Activated CD4-positive, alpha-beta T cell treated with anti-CD3 and anti-CD28 coated beads for 4 hours (primary cell): ENCODE data around the gene SLC5A10.

ENCODE experiments used
- DNase-seq, 2 donors: peaks; one replicate each; pipeline ENCODE4 v3.0.0-alpha.2; 2020

The SLC5A10 gene

DNA sequence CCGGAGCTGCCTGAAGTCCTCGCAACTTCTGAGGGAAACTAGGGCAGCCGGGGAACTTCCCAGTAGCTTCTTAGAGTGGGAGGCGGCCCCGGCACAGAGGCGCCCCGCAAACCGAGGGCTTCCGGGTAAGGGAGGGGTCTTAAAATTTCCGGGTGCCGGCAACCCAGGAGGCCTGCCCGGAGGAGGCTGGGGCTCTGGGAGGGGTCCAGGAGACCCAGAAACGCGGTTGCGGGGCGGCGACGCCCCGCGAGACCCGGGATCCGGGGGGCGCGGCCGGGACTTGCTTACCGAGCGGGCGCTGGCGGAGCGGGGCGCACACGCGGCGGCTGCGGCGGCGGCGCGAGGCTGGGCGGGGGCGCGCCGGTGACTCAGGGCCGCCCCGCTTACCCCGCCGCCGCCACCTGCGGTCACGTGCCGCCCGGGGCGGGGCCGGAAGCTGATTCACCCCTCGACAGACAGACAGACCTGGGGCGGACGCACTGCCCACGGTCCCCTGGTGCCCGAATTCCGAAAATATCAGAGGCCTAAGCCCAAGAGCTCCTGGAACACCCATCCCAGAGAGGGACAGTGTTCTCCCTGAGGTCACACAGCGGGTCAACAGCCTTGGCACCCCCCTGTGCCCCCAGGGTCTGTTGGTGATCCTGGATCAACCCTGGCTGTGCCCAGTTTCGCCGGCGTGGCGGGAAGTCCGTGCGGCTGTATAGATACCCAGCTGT lies 52.6 kb downstream of the SLC5A10 start, which contains the start of gene FAM83G:
FAM83G (minus strand) TSS at position 344 of the 716 bp plus-strand sequence. CDS start 723 bp downstream, outside the sequence.
- peak; percentile 91 to 92 for DNase-seq

- no peak for DNase-seq
Observed at GRCh38 chr17:19005137-19005773, 53.3 kb downstream of the SLC5A10 start.

- DNase-seq, result no peak
Observed at GRCh38 chr17:19005789-19006430, 53.9 kb downstream of the SLC5A10 start.

GRCh38 chr17:19006698-19007097 lies 54.7 kb downstream of the SLC5A10 start:
- no peak for DNase-seq

DNA sequence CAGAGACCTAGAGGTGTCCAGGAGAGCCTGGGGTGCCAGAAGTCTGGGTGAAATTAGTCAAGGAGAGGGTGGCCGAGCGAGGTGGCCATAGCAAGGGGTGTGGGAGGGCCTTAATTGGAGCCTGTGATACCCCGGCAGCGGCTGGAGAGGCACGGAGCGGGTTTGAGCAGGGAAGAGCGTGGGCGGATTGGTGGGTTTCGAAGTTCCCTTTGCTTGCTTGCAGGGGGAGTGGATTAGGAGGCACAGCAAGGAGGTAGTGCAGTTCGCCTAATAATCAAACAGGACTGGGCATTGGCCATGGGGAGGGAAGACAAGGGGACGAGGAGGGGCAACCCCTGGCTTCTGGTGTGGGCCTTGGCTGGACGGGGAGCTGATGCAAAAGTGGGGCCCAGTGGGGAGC lies 58.0 kb downstream of the SLC5A10 start:
- DNase-seq, result no peak

DNA sequence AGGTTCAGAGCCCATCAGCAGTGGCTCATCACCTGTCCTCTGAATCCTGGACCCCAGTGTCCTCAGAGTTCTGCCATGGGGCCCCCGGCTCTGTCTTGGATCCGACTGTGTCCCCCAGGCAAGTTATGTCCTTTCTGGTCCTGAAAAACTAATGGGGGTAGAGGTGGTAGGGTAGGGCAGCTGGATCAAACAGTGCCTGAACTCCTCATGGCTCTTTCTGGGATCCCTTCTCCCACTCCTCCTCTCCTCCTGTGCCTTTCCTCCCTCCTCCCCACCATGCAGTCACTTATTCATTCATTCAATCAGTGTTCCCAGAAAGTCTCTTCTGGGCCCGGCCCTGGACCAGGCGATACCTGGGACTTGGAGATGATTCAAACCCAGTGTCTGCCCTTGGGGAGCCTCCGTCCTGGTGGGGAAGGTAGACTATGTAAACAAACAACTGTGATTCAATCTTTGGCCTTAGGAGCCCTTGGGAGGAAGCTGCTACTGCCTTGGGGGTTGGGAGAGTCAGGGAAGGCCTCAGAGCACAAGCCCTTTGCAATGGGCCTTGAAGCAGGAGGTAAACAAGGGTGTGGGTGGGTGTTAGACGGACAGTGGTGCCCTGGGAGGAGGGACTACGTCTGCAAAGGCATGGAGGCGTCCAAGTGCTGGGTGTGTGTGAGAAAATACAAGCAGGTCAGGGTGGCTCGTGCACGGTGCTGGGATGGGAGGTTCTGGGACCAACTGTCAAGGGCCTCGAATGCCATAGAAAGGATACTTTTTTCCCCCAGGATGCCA lies 59.0 kb downstream of the SLC5A10 start:
- no peak for DNase-seq

GRCh38 chr17:19011581-19011980 lies 59.6 kb downstream of the SLC5A10 start:
- DNase-seq, result no peak

GRCh38 chr17:19012171-19013080 lies 60.5 kb downstream of the SLC5A10 start:
- DNase-seq, result no peak

DNA sequence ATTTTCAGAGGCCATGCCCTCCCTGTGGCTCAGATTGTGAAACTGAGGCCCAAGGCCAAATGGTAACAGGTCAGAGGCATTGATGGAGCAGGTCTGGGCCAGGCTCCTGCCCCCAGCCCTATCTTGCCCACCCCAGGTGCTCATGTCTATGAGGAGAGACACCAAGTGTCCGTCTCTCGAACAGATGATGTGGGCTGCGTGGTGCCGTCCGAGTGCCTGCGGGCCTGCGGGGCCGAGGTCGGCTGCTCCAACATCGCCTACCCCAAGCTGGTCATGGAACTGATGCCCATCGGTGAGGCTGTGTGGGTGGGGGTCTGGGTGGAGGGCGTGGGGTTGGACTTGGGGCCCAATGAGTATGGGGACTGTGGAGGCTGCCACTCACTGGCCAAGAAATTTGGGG lies 61.3 kb downstream of the SLC5A10 start:
- DNase-seq, result no peak

GRCh38 chr17:19013806-19014627 lies 62.1 kb downstream of the SLC5A10 start:
- DNase-seq, result no peak

DNA sequence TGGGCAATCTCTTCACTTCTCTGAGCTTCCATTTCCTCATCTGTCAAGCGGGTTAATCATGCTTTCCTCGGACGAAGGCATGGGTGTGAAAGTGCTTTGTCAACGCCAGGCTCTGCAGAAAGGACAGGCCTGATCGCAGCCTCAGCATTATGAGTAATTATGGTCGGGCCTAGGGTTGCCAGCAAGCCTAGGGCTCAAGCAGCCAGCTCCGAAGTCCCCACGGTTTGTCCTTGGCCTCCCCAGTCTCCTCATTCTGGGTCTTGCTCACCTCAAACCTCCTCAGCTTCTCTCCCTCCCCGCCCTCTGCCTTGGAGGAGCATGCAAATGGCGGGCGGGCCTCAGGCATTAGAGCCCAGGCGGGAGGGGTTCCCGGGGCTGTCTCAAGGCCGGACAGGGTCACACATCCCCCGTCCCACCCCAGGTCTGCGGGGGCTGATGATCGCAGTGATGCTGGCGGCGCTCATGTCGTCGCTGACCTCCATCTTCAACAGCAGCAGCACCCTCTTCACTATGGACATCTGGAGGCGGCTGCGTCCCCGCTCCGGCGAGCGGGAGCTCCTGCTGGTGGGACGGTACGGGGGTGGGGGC lies 62.8 kb downstream of the SLC5A10 start:
- DNase-seq, result no peak

GRCh38 chr17:19015428-19015827 lies 63.5 kb downstream of the SLC5A10 start:
- DNase-seq, result no peak

- no peak for DNase-seq
Observed at GRCh38 chr17:19016297-19016696, 64.3 kb downstream of the SLC5A10 start.

DNA sequence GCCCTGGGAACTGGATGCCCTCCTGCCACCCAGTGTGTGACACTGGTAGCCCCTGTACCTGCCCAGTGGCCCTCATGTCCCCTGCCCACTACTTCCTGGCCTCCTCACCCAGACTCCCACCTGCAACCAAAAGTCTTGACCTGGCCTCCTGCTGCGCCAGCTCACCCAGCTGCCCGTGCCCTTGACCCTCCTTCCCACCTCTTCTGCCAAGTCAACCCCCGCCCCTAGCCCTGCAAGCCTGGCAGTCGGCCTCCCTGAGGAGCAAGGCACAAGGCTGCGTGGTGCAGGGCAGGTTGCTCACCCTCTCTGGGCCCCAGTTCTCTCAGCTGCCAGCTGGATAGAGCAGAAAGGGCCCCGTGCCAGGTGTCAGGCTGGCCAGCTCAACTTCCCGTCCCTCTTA lies 64.9 kb downstream of the SLC5A10 start:
- DNase-seq, result no peak

GRCh38 chr17:19017401-19017800 lies 65.4 kb downstream of the SLC5A10 start:
- no peak for DNase-seq

DNA sequence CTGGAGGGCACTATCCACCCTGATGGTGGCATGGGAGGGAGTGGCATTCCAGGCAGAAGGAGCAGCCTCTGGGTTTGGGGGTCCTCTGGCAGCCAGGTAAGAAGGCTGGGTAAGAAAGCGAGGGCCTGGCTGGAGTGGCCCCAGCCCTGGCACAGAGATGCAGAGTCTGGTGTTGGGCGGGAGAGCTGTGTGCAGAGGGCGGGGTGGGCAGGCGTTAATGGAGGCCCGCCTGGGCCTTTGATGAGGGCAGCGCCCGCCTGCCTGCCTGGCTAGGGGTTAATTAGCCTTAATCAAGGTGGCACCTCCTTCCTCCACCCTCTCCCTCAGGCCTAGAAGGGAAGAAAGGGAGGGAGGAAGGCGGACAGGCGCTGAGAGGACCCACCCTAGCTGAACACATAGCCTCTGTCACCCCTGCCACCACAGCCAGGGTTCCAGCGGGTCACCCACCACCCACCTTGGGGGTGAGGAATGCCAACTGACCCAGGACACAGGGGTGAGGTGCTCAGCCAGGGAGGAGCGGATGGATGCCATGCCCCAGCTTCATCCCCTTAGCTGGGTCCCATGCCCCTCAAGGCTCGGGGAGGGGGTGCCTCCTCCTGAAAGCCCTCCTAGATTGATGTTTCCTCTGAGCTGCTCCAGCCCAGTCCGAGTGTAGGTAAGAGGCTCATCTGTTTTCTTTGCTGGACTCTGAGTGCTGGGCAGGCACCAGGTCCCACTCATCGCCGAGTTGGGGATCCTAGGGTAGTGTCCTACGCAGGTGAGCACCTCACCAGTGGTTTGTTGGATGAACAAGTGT lies 66.0 kb downstream of the SLC5A10 start:
- DNase-seq, result no peak

- DNase-seq, result no peak
Observed at GRCh38 chr17:19018600-19018950, 66.6 kb downstream of the SLC5A10 start.

DNA sequence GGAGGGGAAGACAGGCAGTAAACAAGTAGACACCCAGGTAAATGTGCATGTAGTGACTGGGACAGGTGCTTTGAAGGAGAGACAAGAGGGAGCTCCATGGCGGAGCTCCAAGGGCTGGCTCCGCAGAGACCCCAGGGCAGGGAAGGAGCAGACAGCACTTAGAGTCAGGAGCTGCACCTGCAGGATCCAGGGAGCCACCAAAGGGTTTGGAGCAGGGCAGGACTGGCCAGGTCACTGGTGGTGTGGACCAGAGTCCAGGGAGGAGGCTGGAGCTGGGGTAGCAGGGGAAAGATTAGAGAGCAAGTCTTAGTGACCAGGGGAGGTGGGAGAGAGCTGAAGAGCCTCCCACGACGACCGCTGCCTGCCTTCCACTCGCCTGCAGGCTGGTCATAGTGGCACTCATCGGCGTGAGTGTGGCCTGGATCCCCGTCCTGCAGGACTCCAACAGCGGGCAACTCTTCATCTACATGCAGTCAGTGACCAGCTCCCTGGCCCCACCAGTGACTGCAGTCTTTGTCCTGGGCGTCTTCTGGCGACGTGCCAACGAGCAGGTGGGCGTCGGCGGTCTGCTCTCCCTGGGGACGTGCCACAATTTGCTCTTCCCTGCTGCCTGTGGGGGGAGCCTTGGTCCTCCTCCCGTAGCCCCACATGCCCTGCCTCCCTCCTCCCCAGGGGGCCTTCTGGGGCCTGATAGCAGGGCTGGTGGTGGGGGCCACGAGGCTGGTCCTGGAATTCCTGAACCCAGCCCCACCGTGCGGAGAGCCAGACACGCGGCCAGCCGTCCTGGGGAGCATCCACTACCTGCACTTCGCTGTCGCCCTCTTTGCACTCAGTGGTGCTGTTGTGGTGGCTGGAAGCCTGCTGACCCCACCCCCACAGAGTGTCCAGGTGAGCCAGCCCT lies 67.3 kb downstream of the SLC5A10 start:
- DNase-seq, result no peak

DNA sequence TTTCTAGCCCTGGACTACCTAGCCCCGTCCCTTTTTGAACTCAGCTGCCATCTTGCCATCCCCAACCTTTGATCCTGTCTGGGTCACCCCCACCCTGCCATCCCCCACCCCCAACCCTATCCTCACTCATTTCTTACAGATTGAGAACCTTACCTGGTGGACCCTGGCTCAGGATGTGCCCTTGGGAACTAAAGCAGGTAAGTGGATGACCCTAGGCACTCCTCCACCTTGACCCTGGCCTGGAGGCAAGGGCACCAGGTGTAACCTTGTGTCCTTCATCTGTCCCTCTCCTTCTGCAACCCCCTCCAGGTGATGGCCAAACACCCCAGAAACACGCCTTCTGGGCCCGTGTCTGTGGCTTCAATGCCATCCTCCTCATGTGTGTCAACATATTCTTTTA lies 68.1 kb downstream of the SLC5A10 start:
- no peak for DNase-seq
